Sciatic nerve (tissue), 2 donors: ENCODE data around the gene OSBPL3. TPM values are rescaled to one million over a fixed set of nuclear protein-coding genes. Genes with fewer than 3 reads are reported as not detected.
"Not testable (repeated sequence)": the region's sequence is repeated elsewhere in the genome, so short reads cannot be mapped to it uniquely, and the experiment has no call there.

Experiments used
- ATAC-seq: fragments of 200-7000 bp; cut with Tn5 transposase; one replicate; pipeline ENCODE4 v1.9.1; 2020; ENCODE audit warnings: mild to moderate bottlenecking, moderate library complexity
- DNase-seq: peaks from one replicate; pipeline ENCODE4 v3.0.0-alpha.2; 2020; ENCODE audit warnings: low spot score
- intact Hi-C: fragments of 100-400 bp; cut with DNase I; formaldehyde crosslinking; loops from one replicate; pipeline ENCODE4 v1.14.2; 2022
- total RNA-seq: library from RNA; stranded (reverse); fragmentation: NEBNext Ultra II Directional; extraction: Animal tissue kit (Norgen Biotek cat#: 25700); gene quantifications from one replicate; pipeline ENCODE4 v1.2.1, GENCODE V29; 2021
- donor health status: DM: no; HTN: no; CAD: no.
- donor health status: DM: no; HTN: no; CAD: no.

OSBPL3 gene
- total RNA-seq, 1 donor from 2014 or later, result 11.0 TPM

GRCh38 chr7:24907311-24907886 lies 72.6 kb downstream of the OSBPL3 start:
- intact Hi-C loops, result no loop called here
- DNase-seq (no peak), ATAC-seq (no peak)

- DNase-seq, result no peak
- no peak for ATAC-seq
- intact Hi-C loops, result no loop called here
Measured at GRCh38 chr7:24905996-24906770, 73.8 kb downstream of the OSBPL3 start.

GRCh38 chr7:24903992-24904391 lies 76.0 kb downstream of the OSBPL3 start:
- intact Hi-C loops, ATAC-seq, DNase-seq: not testable (repeated sequence)

GRCh38 chr7:24903559-24903958 lies 76.4 kb downstream of the OSBPL3 start:
- DNase-seq, result no peak
- intact Hi-C loops, result no loop called here
- ATAC-seq, result no peak

GRCh38 chr7:24902931-24903330 lies 77.0 kb downstream of the OSBPL3 start:
- no peak for DNase-seq
- intact Hi-C loops, result no loop called here
- ATAC-seq, result no peak

GRCh38 chr7:24902276-24902675 lies 77.7 kb downstream of the OSBPL3 start:
- DNase-seq (no peak), ATAC-seq (no peak)
- intact Hi-C loops, result no loop called here

- intact Hi-C loops, result no loop called here
- DNase-seq, result no peak
- ATAC-seq, result no peak
Measured at GRCh38 chr7:24899905-24900304, 80.1 kb downstream of the OSBPL3 start.

GRCh38 chr7:24899161-24899560 lies 80.8 kb downstream of the OSBPL3 start:
- ATAC-seq (no peak), DNase-seq (no peak)
- intact Hi-C loops, result no loop called here

- ATAC-seq, result no peak
- no peak for DNase-seq
- intact Hi-C loops, result no loop called here
Measured at GRCh38 chr7:24898691-24899090, 81.3 kb downstream of the OSBPL3 start.

GRCh38 chr7:24896031-24896501 lies 83.9 kb downstream of the OSBPL3 start:
- intact Hi-C loops, result no loop called here
- no peak for ATAC-seq
- DNase-seq, result no peak

- ATAC-seq (no peak), DNase-seq (no peak)
- intact Hi-C loops, result no loop called here
Measured at GRCh38 chr7:24894429-24895221, 85.4 kb downstream of the OSBPL3 start.

- DNase-seq, result no peak
- intact Hi-C loops, result no loop called here
- no peak for ATAC-seq
Measured at GRCh38 chr7:24891311-24891735, 88.7 kb downstream of the OSBPL3 start.

- ATAC-seq, result no peak
- intact Hi-C loops, result no loop called here
Measured at GRCh38 chr7:24889611-24890010, 90.4 kb downstream of the OSBPL3 start.

GRCh38 chr7:24888653-24889052 lies 91.3 kb downstream of the OSBPL3 start:
- ATAC-seq (no peak), DNase-seq (no peak)
- intact Hi-C loops, result no loop called here

More at GRCh38 chr7:24889611-24890010, 90.4 kb downstream of the OSBPL3 start:
- DNase-seq, result no peak

- DNase-seq (no peak), ATAC-seq (no peak)
- intact Hi-C loops, result no loop called here
Measured at GRCh38 chr7:24885716-24886115, 94.3 kb downstream of the OSBPL3 start.

GRCh38 chr7:24885305-24885704 lies 94.7 kb downstream of the OSBPL3 start:
- intact Hi-C loops, result no loop called here
- ATAC-seq, result no peak
- DNase-seq, result no peak

GRCh38 chr7:24884401-24884800 lies 95.6 kb downstream of the OSBPL3 start:
- intact Hi-C loops, result no loop called here
- DNase-seq (no peak), ATAC-seq (no peak)

GRCh38 chr7:24883622-24884013 lies 96.4 kb downstream of the OSBPL3 start:
- intact Hi-C loops, result no loop called here
- DNase-seq (no peak), ATAC-seq (no peak)

- intact Hi-C loops, result no loop called here
- no peak for DNase-seq
- ATAC-seq, result peak; percentile 62
Measured at GRCh38 chr7:24882989-24883621, 96.9 kb downstream of the OSBPL3 start.
